ENCODE results near the gene DENND1A. TPM values are rescaled to one million over a fixed set of nuclear protein-coding genes. Genes with fewer than 3 reads are reported as not detected.

DENND1A gene
- total RNA-seq, 2 experiments from 2014 or later, result 12.8 to 14.8 TPM

Other genes with a start within 250 kb of the DENND1A start
- not detected for gene LHX2, start 81.6 kb upstream of the DENND1A start, total RNA-seq

All from activated CD4-positive, alpha-beta memory T cell treated with anti-CD3 and anti-CD28 coated beads, Interleukin-2, amount 10 ng/mL, durations not matched to agents 7 days and 5 days (primary cell).